ENCODE data around the gene POLK. TPM values are rescaled to one million over a fixed set of nuclear protein-coding genes. Genes with fewer than 3 reads are reported as not detected.

Gene POLK
- total RNA-seq, 1 donor from 2014 or later, result 26.5 TPM

- no peak overlapping the region for H3K4me3 Mint-ChIP-seq (ENCODE audit: unreplicated experiment)
- H3K27me3 Mint-ChIP-seq (ENCODE audit: low read depth), result no peaks in the 10 kb centered on the region
- H3K4me1 Mint-ChIP-seq (ENCODE audit: low read depth), result peaks cover 25% of the 10 kb centered on the region
- no peak for DNase-seq (ENCODE audit: low spot score)
- H3K9me3 Mint-ChIP-seq (ENCODE audit: low read depth), result peaks cover 20% of the 10 kb centered on the region
- H3K27ac Mint-ChIP-seq (ENCODE audit: unreplicated experiment), result no peak overlapping the region
- no peak for TF ChIP-seq CTCF (IDR thresholded peaks at IDR 0.05)
- H3K36me3 Mint-ChIP-seq (ENCODE audit: low read depth), result peaks cover 6% of the 10 kb centered on the region
These were observed 42.7 kb upstream of the POLK start for GRCh38 chr5:75469017-75469416.

GRCh38 chr5:75471193-75471592, 40.5 kb upstream of the POLK start:
- Mint-ChIP-seq H3K4me3 (ENCODE audit: unreplicated experiment) (no peak overlapping the region), H3K36me3 (ENCODE audit: low read depth) (peaks cover 6% of the 10 kb centered on the region), H3K27me3 (ENCODE audit: low read depth) (no peaks in the 10 kb centered on the region), H3K4me1 (ENCODE audit: low read depth) (peaks cover 16% of the 10 kb centered on the region), H3K27ac (ENCODE audit: unreplicated experiment) (no peak overlapping the region), H3K9me3 (ENCODE audit: low read depth) (peaks cover 20% of the 10 kb centered on the region)
- TF ChIP-seq CTCF (IDR thresholded peaks at IDR 0.05), result no peak
- no peak for DNase-seq (ENCODE audit: low spot score)

- Mint-ChIP-seq H3K9me3 (ENCODE audit: low read depth) (peaks cover 20% of the 10 kb centered on the region), H3K4me1 (ENCODE audit: low read depth) (peaks cover 16% of the 10 kb centered on the region), H3K4me3 (ENCODE audit: unreplicated experiment) (no peak overlapping the region), H3K27ac (ENCODE audit: unreplicated experiment) (peak overlapping the region; percentile 27), H3K27me3 (ENCODE audit: low read depth) (no peaks in the 10 kb centered on the region), H3K36me3 (ENCODE audit: low read depth) (peaks cover 6% of the 10 kb centered on the region)
- no peak for TF ChIP-seq CTCF (IDR thresholded peaks at IDR 0.05)
- DNase-seq (ENCODE audit: low spot score), result no peak
These were observed 38.7 kb upstream of the POLK start for GRCh38 chr5:75472973-75473372.

GRCh38 chr5:75473463-75473862, 38.2 kb upstream of the POLK start:
- no peak for DNase-seq (ENCODE audit: low spot score)
- Mint-ChIP-seq H3K36me3 (ENCODE audit: low read depth) (peaks cover 6% of the 10 kb centered on the region), H3K27ac (ENCODE audit: unreplicated experiment) (peak overlapping the region; percentile 27), H3K4me3 (ENCODE audit: unreplicated experiment) (no peak overlapping the region), H3K9me3 (ENCODE audit: low read depth) (peaks cover 20% of the 10 kb centered on the region), H3K27me3 (ENCODE audit: low read depth) (no peaks in the 10 kb centered on the region), H3K4me1 (ENCODE audit: low read depth) (peaks cover 16% of the 10 kb centered on the region)
- TF ChIP-seq CTCF (IDR thresholded peaks at IDR 0.05), result no peak

GRCh38 chr5:75475364-75475763, 36.3 kb upstream of the POLK start:
- Mint-ChIP-seq H3K4me1 (ENCODE audit: low read depth) (peaks cover 16% of the 10 kb centered on the region), H3K4me3 (ENCODE audit: unreplicated experiment) (no peak overlapping the region), H3K27me3 (ENCODE audit: low read depth) (no peaks in the 10 kb centered on the region), H3K9me3 (ENCODE audit: low read depth) (peaks cover 11% of the 10 kb centered on the region), H3K27ac (ENCODE audit: unreplicated experiment) (peak overlapping the region; percentile 49), H3K36me3 (ENCODE audit: low read depth) (no peaks in the 10 kb centered on the region)
- no peak for TF ChIP-seq CTCF (IDR thresholded peaks at IDR 0.05)
- no peak for DNase-seq (ENCODE audit: low spot score)
